ENCODE results near the gene MEGF8.

Gene MEGF8

DNA sequence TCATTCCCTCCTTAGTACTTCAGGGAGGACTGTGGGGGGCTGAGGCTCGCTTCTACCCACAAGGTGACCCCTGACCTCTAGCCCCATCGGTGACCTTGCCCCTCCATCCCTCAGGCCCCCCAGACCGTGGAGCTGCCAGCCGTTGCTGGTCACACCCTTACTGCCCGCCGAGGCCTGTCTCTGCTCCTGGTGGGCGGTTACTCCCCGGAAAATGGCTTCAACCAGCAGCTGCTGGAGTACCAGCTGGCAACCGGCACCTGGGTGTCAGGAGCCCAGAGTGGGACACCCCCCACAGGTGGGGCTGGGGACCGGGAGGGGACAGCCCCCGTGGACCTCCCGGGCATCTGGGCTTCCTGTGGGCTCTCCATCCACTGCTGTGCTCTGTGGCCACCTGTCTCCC is 31.9 kb downstream of the MEGF8 start:
- no peak for DNase-seq

DNA sequence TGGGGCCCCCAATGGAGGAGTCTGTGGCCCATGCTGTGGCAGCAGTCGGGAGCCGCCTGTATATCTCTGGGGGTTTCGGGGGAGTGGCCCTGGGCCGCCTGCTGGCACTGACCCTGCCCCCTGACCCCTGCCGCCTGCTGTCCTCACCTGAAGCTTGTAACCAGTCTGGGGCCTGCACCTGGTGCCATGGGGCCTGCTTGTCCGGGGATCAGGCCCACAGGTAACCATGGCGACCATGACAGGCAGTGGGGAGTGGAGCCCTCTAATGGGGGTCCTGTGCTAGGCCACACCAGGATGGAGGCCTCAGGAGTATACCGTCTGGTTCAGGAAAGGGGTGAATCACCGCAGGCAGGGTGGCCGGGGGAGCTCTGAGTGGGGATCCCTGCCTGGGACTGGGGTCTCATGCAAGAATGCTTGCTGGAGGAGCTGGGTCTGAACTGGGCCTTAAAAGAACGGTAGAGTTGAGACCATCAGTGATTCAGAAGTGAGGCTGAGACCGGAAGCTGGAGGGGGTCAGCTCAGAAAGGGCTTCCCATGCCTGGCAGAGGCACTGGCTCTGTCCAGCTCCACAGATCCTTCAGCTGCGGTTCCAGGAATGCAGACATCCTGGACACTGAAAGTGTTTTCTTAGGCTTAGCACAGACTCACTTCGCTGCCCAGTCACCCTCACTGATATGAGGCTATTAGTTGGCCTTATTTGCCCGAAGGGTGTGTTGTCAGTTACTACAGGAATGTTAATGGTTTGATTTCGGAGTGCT is 35.5 kb downstream of the MEGF8 start:
- no peak for DNase-seq

DNA sequence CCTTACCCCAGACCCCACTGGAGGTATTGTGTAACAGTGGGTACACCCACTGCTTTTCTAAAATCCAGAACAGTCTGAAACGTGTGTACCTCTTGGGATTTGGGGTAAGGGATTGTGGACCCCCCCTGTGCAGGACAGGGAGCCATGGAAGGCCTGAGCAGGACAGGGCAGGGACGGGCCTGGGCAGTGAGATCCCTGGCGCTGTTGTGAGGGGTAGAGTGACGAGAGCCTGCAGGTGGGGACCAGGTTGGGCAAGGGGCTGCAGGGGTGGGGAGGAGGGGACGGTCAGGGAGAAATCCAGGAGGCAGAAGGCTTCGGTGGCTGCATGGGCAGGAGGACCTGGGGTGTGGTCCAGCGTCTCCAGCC is 36.1 kb downstream of the MEGF8 start:
- DNase-seq: no peak

DNA sequence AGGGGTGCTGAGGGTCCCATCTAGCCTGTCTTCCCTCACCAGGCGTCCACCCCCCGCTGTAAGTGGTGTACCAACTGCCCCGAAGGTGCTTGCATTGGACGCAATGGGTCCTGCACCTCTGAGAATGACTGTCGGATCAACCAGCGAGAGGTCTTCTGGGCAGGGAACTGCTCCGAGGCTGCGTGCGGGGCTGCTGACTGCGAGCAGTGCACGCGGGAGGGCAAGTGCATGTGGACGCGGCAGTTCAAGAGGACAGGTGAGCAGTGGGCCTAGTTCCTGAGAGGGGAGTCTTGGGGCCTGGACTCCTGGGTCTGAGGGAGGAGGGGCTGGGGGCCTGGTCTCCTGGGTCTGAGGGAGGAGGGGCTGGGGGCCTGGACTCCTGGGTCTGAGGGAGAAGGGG is 36.9 kb downstream of the MEGF8 start:
- DNase-seq: no peak

DNA sequence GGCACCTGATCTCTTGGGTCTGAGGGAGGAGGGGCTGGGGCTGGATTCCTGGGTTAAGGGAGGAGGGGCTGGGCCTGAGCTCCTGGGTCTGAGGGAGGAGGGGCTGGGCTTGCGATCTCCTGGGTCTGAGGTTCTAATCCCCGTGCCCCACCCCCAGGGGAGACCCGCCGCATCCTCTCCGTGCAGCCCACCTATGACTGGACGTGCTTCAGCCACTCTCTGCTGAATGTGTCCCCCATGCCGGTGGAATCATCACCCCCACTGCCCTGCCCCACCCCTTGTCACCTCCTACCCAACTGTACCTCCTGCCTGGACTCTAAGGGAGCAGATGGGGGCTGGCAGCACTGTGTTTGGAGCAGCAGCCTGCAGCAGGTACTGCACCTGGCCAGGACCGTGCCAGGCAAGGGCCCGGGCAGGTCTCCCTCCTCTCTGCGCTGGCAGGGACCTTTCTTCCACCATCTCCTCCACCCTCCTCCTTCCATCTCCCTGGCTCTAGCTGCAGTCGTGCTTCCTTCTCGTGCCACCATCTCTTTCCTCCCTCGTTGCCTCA is 37.5 kb downstream of the MEGF8 start:
- no peak for DNase-seq

DNA sequence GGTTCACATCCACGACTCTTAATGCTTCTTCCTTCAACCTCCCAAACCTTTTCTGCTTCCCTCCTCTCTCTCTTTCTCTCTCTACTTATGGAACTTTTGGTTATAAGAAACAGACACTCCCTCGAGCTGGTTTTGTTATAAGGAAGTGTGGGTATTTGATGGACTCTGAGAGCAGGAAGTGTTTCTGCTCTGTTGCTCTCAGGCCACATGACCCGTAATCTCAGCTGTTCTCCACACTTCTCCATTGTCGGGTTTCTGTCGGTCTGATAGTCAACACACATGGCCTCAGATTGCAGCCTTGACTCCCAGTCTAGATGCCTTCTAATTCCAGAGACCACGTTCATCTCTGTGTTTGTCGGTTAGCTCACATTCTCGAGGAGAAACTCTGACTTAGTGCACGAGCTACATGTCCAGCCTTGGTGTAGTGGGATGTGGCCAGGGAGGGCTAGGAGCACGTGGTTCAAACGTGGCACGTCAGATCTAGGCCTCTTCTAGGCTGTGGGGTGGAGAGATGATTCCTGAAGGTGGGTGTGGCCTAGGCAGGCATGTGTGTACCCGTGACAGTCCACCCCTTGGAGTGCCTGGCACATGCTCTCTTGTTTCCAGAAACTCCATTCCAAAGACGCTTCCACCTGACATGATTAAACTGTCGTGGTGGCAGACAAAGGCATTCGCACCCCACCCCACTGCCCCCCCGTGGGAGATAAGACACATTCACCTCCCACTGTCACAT is 38.3 kb downstream of the MEGF8 start:
- no peak for DNase-seq

DNA sequence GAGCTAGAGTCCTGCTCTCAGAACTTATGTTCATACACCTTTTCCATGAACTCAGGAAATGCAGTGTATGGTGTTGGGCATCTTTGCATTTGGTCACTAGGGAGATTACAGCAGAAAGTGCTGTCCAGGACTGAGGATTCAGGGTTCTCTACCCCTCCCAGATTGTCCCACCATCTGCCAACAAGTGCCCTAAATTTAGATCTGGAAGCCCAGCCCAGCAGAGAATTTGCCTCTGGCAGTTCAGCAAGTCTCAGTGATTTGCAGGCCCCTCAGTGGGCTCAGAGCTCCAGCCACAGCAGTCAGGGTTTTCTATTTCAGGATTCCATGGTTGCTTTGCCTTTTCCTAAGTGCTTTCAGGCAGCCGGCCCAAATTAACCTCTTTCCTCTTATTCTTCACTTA is 41.2 kb downstream of the MEGF8 start:
- DNase-seq: no peak

DNA sequence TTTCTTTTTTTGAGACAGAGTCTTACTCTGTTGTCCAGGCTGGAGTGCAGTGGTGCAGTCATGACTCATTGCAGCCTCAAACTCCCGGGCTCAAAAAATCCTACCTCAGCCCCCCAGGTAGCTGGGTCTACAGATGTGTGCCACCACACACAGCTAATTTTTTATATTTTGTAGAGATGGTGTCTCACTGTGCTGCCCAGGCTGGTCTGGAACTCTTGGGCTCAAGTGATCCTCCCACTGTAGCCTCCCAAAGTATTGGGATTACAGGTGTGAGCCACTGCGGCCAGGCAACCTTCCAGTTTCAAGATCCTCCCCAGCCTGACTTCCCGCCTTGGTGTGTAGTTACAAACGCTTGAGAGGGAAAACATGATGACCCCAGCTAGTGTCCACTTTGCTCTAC is 42.5 kb downstream of the MEGF8 start:
- DNase-seq: no peak

DNA sequence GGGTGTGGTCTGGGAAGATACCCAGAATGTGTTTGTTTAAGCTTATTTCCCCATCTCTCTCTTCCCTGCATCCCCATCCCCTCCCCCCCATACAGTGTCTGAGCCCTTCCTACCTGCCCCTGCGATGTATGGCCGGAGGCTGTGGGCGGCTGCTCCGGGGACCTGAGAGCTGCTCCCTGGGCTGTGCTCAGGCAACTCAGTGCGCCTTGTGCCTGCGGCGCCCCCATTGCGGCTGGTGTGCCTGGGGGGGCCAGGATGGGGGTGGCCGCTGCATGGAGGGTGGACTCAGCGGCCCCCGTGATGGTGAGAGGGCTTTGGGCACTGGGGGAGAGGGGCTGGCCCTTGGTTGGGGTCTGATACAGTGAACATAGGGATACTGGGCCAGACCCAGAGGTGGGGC is 42.9 kb downstream of the MEGF8 start:
- DNase-seq: no peak

DNA sequence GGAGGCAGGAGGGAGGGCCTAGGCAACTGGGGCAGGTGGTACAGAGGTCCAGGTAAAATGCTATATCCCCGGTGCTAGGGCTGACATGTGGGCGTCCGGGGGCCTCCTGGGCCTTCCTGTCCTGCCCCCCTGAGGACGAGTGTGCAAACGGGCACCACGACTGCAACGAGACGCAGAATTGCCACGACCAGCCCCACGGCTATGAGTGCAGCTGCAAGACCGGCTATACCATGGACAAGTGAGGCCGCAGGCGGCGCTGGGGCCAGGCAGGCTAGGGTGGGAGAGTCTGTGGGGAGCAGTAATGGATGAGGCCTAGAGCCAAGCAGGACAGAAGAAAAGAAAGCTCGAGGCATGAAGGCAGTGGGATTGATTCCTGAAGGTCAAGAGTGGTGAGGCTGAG is 43.3 kb downstream of the MEGF8 start:
- no peak for DNase-seq

DNA sequence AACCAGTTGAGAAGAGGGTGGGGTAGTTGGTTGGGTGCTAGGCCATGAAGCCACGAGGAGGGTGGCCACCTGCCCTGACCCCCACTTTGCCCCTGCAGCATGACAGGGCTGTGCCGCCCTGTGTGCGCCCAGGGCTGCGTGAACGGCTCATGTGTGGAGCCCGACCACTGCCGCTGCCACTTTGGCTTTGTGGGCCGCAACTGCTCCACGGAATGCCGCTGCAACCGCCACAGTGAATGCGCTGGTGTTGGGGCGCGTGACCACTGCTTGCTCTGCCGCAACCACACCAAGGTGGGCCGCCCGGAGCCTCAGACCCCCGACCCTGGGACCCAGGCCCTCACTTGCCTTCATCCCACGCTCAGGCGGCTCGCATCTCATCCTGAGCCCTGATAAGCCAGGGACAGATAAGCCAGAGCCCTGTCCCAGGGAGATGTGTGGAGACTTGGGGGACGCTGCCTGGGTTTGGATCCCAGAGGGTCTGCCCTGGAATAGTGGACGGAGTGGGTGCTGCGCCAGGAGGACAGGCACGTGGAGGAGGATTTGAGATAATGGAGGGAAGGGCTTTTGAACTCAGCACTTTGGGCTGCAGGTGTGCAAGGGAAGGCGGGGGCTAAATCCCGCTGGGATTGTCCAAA is 44.1 kb downstream of the MEGF8 start:
- no peak for DNase-seq

DNA sequence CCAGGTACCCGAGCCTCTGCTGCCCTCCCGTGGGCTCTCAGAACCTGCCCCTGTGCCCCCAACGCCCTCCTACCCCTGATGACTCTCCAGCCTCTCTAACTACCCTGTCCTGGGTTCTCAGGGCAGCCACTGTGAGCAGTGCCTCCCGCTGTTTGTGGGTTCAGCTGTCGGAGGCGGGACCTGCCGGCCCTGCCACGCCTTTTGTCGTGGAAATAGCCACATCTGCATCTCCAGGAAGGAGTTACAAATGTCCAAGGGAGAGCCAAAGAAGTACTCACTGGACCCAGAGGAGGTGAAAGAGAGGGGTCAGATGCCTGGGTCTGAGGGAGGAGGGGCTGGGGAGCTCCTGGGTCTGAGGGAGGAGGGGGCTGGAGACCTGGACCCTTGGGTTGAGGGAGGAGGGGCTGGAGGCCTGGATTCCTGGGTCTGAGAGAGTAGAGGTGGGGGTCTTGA is 44.7 kb downstream of the MEGF8 start:
- no peak for DNase-seq

DNA sequence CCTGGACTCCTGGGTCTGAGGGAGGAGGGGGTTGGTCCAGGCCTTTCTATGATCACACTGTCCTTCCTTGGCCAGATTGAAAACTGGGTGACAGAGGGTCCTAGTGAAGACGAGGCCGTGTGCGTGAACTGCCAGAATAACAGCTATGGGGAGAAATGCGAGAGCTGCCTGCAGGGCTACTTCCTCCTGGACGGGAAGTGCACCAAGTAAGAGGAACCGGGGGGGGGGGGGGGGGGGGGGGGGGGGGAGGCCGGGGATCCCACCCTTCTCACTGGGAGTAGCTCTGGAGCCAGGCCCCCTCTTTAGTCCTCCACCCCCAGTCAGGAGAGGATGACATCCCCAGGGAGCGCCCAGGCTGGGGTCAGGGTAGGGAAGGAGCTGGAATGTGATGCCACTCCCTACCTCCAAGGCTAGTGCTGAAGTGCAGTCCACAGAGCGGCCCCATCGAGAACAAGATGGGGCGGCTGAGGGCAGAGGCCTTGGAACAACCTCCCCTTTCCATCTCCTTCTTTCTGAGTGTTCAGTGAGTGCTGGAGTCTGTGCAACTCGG is 45.3 kb downstream of the MEGF8 start:
- no peak for DNase-seq

DNA sequence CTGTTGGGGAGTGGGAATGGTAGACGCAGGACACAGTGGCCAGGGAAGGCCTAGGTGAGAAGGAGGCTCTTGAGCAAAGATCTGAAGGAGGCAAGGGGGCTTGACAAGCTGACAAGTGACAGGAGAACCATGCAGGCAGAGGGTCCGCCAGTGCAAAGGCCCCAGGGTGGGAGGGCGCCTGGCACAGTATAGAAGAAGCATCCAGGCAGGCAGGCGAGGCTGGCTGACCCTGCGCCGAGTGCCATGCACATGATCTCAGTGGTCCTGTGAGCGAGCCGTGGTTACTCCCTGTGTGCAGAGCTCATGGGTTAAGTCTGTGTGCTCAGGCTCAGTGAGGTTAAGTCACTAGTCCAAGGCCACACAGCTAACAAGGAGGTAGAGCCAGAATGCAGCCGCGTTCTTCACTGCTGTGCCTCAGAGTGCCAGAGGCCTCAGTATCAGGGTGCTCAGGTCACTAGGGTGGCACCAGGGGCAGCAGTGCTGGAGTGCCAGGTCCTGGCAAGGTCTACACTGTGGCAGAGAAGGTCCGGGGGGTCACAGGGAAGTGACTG is 49.5 kb downstream of the MEGF8 start:
- no peak for DNase-seq

DNA sequence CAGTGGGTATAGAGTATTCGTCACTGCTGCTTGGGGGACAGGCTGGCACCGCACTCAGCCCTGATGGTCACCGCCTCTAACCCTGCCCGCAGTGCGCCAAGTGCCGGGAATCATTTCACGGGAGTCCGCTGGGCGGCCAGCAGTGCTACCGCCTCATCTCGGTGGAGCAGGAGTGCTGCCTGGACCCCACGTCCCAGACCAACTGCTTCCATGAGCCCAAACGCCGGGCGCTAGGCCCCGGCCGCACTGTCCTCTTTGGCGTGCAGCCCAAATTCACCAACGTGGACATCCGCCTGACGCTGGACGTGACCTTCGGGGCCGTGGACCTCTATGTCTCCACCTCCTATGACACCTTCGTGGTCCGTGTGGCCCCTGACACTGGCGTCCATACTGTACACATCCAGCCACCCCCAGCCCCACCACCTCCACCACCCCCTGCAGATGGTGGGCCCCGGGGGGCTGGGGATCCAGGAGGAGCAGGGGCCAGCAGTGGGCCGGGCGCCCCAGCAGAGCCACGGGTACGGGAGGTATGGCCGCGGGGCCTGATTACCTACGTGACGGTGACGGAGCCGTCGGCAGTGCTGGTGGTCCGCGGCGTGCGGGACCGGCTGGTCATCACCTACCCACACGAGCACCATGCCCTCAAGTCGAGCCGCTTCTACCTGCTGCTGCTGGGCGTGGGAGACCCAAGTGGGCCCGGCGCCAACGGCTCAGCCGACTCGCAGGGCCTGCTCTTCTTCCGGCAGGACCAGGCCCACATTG is 50.2 kb downstream of the MEGF8 start:
- DNase-seq: no peak

DNA sequence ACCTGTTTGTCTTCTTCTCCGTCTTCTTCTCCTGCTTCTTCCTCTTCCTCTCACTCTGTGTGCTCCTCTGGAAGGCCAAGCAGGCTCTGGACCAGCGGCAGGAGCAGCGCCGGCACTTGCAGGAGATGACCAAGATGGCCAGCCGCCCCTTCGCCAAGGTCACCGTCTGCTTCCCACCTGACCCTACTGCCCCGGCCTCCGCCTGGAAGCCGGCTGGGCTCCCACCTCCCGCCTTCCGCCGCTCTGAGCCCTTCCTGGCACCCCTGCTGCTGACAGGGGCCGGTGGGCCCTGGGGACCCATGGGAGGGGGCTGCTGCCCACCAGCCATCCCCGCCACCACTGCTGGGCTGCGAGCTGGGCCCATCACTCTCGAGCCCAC is 50.7 kb downstream of the MEGF8 start:
- DNase-seq: no peak

DNA sequence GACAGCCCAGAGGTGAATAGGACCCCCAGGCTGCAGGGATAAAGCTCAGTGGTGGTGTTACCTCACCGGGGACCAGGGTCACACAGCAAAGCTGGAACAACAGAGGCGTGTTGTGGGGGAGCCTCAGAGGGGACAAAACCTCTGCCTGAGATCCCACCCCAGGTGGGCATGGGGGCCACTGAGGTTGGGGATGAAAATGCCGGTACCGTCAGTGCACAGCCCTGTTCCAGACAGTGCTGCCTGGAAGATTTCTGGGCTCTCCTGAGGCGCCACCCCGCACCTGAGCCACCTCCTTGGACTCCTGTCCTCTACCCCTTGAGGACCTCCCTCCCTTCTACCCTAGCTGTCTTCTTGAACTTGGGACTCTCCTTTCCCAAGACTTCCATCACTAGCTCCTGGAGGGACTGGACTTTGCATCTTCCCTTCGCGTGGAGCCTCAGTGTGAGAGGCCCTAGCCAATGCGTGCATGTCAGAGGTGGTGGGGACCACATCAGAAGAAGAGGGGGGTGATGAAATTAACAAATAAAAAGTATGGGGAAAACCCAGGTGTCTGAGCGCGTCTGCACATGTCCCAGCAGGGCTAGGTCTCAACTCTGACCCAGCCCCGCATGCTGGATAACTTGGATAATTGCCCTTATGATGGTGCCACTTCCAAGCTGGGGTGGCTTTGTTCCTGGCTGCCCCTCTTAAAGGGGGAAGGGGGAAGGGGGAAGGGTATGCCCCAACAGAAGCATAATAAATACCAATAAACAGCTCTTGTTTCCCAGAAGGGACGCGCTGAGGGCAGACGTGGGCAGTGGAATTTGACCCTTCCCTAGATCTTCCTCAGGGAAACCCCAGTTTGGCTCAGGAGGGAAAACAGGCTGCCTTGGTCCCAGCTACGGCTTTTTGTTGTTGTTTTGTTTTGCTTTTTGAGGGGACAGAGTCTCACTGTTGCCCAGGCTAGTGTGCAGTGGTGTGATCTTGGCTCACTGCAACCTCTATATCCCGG is 53.1 kb downstream of the MEGF8 start:
- no peak for DNase-seq

DNA sequence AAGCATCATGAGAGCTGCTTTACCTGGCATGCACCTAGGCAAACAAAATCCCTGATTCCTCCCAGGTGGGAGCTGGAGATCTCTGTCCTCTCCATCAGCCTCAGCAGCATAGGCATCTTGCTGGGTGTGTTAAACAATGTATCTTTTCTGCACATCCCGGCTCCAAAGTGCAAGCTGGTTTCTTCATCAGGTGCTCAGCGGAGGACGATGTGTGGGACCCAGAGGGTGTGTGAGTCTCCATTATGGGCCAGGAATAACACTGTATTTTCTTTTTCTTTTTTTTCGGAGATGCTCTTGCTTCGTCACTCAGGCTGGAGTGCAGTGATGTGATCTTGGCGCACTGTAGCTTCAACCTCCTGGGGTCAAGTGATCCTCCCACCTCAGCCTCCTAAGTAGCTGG is 54.7 kb downstream of the MEGF8 start:
- DNase-seq: no peak

DNA sequence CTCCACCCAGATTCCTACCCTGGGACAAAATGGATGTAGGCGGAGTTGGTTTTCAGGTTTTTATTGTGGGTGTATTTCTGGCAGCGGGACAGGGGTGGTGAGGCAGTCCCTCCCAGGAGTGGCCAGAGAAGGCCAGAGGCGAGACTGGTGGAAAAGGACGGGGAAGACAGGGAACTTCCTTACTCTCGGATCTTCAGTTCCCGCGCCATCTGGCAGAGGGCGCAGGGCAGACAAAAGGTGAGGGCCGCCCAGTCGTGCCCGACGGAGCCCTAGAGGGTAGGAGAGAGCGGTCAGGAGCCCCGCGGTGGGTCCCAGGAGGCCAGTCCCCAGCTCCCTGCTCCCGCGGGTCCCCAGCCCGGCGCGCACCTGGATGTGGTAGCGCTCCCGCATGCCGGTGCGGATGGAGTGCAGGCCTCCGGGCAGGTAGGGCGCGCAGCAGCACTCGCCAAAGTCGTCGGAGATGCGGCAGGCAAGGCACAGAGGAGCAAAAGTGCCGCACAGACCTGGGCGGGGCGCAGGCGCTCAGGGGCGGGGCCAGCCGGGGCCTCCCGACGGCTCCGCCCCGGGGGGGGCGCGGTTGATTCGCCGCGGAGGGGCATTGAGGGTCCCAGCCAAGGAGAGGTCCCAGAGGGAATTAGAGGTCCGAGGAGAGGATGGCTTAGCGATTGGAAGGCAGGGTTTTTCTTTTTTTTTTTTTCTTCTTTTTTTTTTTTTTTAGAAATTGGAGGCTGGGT is 61.7 kb downstream of the MEGF8 start:
- peak; percentile 41 for DNase-seq

DNA sequence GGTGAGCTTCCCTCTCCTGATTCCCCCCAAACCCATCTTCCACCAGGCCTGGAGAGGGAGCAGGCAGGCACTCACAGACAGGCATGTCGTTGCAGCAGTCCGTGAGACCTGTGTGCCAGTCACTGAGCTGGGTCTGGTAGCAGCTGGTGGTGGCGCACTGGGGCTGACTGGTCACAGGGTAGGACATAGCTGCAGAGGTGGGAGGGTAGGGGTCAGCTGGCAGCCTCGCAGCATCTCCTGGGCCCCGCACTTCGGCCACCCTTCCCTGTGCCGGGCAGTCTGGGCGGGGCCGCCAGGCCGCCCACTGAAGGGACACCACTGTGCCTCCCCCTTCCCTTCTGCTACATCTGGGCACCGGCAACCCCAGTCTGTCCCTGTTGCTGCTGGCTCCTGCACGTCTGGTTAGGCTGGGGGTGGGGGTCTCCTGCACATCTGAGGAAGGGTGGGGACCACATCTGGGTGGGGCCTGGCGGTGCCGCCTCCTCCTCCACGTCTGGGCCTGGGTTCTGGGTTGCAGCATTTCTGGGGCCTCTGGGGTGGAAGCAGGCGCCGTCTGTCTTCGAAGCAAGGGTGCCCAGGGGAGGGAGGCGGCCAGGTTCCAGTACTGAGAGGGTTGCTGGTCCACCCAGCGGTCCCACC is 63.5 kb downstream of the MEGF8 start:
- DNase-seq: no peak

Data from effector CD8-positive, alpha-beta T cell (primary cell).